Stimulated activated CD4-positive, alpha-beta T cell treated with anti-CD3 and anti-CD28 coated beads, Interleukin-15, amount 100 ng/mL, for 1 hour (primary cell): ENCODE measurements around the gene PRRG2.

ENCODE experiments used
- DNase-seq, 2 donors: peaks; one replicate each; pipeline ENCODE4 v3.0.0-alpha.2; 2020; ENCODE audit warnings: low read depth in 1 of 2, low spot score in 1 of 2

The PRRG2 gene

DNA sequence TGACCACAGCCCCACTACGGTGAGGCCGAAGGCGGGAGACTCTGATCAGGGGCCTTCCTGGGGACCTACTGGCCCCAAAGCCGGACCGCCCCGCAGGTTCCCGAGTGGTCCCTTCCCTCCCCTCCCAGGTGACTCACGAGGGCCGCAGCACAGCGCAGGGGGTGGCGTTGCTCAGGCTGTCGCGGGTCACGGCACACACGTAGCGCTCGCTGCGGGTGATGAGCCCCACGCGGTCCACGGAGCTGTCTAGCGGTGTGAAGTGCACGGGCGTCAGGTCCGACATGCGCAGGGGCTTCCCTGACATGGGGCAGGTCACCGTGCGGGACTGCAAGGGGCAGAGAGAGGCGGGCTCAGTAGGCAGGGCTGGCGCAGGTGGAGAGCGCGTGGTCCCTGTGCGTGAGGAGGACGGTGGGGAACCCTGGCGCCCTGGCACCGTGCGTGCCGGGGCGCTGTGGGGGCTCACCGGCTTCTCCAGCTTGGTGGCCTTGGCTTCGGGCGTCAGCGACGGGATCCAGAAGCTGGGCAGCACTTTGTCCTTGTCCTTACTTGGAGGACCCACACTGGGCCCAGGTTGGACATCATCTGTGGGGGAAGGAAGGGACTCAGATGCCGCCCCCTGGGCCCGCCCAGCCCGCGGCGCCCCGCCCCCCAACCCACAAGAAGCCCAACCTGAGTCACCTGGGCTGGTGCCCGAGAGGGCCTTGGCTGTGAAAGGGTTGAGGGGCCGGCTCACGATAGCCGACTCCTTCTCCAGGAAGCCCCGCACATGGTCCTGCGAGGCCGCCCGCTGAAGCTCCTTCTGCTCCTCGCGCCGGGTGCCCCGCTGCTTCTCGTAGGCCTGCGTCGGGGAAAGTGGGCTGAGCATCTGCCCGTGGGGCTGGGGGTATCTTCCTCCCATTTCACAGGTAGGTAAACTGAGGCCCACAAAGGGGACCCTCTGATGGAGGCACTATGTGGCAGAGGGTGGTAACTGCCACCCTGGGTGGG is 24.4 kb upstream of the PRRG2 start:
- no peak for DNase-seq

DNA sequence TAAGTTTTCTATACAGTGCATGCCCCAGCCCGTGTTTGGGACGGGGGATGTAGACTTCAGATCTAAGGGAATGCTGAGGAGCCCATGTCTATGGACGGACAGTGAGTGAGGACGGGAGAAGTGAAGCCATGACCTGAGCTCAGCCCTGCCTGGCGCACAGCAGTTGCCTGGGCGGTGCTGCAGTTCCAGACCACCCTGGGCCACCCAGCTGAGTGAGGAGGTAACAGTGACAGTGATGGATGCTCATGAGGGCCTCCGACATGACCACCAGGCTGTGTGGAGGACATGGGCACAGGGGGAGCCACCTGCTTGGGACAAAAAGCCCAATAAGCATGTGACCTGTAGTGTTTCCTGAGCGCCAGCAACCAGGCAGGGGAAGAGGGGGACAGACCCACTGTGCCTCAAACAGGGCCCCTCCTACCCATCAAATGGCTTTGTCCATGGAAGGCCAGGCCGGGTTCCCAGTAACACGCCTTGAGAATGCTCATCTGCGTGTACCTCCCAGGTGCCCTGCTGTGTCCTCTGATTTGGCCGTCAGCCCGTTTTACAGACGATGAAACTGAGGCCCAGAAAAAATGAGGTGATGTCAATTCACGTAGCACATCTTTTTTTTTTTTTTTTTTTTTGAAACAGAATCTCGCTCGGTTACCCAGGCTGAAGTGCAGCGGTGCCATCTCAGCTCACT is 23.3 kb upstream of the PRRG2 start:
- DNase-seq: no peak

DNA sequence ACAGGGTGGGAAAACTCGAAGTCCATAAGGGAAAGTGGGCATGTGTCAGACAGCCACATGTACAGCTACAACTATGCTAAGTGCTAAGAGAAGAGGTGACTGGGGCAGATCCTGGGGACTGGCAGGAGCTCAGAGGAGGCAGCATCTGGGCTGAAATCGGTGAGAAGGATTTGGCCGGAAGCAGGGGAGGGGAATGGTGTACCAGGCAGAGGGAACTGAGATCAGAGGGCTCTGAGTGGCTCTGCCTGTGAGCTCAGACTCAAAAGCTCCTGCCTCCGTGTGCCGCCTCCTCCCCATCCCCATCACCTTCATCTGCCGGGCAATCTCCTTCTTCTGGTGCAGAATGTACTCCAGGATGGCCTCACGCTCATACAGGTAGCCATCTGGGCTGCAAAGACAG is 22.5 kb upstream of the PRRG2 start:
- no peak for DNase-seq

DNA sequence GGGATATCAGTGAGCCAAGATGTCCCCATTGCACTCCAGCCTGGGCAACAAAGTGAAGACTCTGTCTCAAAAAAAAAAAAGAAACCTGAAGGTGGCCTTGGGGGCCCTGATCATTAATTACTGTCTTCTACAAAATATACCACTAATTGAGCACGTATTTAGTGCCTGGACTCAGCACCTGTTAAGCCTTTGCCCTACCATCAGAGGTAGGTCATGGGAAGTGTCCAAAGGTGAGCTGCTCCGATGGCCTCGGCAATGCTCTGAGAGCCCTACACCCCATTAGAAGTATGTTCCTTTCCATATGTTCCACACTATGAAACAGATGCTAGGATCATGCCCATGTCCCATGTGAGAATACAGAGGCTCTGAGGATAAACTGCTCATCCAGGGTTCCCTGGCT is 21.7 kb upstream of the PRRG2 start:
- no peak for DNase-seq

DNA sequence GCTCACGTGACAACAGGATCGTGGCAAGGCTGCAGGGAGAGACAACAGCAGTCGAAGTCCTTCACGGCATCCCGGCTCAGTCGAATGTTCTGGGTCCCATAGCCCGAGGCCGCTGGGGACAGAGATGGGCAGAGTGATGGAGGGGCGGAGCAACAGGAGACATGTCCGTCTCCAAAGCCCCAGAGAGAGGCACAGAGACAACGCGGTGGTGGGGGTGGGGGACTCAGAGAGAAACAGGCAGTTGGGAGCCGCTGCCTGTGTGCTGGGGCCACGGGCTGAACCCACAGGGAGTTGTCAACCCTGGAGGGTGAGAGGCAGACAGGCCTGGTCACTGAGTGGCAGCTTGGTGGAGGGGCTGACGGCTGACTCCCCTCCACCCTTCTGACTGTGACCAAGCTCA is 21.2 kb upstream of the PRRG2 start:
- no peak for DNase-seq

DNA sequence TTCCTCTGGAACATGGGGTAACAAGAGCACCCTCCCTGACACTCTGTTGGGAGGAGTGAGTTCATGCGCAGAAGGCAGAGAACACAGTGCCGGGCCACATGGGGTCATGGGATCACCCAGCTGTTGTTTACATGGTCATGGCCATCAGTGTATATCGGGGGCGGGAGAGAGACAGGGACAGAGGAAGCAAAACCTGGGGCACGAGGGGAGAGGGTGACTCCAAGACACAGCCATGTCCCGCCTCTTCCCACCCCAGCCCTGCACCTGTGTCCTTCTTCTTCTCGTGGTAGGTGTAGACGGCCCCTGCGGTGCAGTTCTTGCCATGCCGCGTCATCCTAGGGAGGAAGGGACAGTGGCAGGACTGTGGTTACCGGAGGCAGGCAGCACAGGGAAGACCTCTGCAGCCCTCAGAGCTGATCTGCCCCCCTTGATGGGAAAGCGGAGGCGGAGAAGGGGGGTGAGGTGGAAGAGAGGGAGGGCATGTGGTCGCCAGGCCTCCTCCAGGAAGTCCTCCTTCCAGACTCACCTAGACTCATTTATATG is 20.7 kb upstream of the PRRG2 start:
- DNase-seq: no peak

DNA sequence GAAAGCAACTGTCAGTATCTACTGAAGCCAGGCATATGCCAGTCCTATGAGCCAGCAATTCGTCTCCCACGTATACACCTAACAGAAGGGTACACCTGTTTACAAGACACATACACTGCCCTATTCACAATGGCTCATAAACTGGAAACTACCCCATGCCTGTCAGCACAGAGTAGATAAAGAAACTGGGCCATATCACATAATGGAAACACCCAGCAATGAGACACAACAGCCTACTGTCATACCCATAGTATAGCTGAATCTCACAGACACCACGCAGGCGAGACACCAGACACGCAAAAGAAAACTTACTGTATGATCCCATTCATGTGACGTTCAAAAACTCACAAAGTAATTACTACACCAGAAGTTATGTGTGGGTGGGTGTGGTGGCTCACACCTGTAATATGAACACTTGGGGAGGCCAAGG is 16.5 kb upstream of the PRRG2 start:
- DNase-seq: no peak

DNA sequence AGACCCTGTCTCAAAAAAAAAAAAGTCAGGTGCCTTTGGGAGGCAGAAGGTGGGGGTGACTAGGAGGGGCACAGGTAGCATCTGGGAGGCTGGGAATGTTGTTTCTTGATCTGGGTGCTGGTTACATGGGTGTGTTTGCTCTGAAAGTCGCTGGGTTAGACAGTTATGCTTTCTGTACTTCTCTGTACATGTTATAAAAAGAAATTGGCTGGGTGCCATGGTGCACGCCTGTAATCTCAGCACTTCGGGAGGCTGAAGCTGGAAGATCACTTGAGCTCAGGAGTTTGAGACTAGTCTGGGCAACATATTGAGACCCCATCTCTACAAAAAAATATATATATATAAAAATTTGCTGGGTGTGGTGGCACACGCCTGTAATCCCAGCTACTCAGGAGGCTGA is 15.9 kb upstream of the PRRG2 start:
- no peak for DNase-seq

DNA sequence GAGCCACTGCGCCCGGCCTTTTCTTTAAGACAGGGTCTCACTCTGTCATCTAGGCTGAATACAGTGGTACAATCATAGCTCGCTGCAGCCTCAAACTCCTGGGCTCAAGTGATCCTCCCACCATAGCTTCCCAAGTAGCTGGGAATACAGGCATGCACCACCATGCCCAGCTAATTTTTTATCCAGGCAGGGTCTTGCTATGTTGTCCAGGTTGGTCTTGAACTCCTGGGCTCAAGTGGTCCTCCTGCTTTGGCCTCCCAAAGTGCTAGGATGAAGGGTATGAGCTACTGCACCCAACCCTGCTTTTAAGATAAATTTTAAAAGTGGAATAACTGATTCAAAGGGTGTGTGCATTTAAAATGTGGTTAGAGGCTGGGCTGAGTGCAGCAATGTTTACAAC is 14.8 kb upstream of the PRRG2 start:
- no peak for DNase-seq

DNA sequence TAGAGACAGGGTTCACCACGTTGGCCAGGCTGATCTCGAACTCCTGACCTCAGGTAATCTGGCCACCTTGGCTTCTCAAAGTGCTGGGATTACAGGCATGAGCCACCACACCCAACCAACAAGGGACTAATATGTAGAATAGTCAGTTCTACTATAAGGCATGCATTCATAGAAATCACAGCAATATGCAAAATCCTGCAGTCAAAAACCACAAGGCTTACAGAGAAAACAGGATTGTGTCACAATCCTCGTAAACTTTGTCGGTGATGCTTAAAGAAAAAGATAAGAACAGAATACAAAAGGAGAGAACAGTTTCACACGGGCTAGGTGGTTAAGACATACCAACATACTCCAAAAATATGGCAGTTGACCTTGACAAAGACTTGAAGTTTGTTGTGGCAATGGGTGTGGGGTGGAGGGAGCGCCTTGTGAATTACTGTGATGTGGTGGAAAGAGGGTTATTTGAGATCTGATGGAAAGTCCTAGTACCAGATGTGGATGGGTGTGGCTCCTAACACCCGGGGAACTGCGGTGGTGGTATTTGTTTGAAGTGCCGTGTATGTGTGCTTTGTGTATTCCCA is 13.2 kb upstream of the PRRG2 start:
- DNase-seq: no peak

DNA sequence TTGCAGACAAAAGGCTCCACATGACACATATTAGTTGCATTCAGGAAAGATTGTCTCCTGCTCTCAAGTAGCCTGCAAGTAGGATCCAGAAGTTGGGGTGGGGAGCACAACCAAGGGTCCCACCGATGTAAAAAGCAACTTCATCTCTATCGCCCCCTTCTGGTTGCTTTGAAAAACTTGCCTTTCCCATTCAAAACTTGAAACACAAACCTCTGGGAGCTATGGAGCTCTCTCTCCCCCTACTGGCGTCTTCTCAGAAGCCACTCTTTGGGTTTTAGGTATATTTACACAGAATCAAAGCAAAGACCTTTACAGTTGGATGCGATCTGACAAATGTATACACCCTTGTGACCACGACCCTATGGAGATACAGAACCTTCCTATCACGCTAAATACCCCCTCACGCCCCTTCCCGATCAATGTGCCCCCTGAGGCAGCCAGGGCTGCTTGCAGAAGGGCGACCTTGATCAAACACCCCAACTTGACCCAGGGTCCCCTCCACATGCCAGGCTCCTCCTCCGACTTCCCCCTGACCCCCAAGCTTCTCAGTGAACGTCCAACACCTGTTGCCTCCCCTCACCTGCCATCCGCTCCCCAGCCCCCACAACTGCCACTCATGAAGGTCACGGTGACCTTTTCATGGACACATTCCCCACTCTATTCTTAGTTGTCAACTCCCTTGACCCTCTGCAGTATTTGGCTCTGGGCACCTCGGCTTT is 10.8 kb upstream of the PRRG2 start:
- DNase-seq: no peak

DNA sequence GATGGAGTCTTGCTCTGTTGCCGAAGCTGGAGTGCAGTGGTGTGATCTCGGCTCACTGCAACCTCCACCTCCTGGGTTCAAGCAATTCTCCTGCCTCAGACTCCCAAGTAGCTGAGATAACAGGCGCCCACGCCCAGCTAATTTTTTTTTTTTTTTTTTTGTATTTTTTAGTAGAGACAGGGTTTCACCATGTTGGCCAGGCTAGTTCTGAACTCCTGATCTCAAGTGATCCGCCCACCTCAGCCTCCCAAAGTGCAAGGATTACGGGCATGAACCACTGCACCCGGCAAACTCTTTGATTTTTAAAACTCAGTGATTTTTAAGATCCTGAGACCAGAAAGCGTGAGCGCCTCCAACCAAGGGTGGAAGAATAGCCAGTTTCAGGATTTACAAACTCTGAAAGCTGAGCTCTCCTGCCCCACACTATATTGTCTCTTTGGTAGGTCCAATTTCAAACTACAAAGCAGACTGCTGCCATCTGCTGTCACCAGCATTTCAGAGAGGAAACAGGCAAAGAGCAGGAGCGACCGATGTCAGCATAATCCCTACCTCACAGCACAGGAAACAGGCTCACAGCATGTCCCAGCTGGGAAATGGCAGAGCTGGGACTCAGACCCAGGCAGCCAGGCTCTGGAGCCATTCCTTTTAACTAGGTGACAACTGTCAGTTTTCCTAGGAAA is 10.0 kb upstream of the PRRG2 start:
- DNase-seq: no peak

DNA sequence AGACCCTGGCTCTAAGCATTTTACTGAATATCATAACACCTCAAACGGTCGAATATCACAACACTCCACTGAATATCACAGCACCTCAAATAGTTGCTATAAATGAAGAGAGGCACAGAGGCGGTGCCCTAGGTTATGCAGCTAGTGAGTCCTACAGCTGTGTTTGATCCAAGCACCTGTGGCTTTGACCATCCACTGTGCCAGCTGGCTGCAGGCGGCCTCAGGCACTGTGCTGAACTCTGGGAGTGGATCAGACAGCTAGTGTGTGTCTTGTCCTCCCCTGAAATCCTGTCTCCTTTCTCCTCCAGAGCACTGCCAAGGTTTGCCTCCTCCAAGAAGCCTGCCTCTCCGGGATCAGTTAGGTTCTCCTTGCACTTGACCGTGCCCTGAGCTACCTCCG is 8.1 kb upstream of the PRRG2 start:
- DNase-seq: no peak

DNA sequence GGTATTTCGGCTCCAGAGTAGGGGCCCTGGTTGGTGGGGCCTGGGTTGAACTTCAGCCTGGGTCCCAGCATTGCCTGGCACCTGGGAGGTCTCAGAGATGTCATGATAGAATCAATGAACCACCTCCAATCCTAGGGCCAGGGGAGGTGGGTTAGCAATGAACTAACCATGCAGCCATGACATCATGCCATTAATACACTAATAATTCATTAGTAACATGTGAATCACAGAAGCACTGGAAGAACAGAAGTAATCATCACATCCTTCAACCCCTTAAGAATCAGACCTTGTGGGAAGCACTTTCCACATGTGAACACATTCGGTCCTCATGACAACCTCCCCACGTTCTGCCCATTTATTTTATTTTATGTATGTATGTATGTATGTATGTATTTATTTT is 7.7 kb upstream of the PRRG2 start:
- DNase-seq: no peak

DNA sequence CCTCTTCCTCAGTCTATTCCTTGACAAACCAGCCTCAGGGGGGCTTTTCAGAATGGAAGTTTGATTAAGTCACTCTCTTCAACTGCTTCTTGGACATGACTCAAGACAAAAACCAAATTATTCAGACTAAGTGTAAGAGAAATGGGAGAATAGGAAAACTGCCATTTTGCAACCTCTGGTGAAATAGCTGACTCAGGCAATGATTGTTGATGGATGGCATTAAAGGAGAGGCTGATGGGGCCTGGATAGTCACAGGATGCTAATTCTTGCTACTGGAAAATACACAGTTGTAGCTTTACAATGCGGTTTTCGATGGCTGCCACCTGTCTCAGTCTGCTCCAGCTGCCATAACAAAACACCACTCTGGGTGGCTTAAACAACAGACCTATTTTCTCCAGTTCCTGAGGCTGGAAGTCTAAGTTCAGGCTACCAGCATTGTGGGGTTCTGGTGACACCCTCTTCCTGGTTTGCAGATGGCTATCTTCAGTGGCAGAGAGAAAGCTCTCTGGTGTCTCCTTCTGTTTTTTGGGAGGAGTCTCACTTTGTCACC is 6.8 kb upstream of the PRRG2 start:
- DNase-seq: no peak

DNA sequence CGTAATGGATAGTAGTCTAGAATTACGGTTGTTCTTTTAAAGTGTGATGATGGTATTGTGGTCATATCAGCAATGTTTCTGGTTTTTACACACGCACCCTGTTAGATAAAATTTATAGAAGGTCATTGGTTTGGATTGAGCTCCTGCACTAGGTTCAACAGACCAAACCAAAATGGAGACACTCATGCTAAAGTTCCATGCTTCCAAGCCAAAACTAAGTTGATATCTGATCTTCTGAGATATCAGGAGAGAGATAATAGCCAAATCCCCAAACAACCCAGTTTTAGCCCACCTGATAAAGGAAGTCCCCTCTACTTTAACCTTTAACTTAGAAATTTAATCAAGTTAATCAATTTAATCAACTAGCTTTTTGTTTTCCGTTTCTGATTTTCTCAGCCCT is 1.9 kb upstream of the PRRG2 start:
- DNase-seq: no peak

DNA sequence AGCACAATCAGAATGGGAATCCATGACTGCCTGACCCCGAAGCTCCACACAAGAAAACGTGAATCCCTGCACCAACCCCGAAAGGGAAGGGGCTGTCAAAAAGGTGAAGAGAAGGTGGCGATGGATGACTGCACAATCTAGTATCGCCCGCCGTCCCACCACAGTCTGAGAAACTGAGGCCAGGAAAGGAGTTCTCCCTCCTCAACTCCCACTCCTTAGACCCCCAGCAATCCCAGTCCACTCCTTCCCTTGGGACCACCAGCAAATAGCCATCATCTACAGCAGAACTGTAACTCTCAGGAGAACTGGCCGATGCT is 1.2 kb upstream of the PRRG2 start:
- DNase-seq: no peak

DNA sequence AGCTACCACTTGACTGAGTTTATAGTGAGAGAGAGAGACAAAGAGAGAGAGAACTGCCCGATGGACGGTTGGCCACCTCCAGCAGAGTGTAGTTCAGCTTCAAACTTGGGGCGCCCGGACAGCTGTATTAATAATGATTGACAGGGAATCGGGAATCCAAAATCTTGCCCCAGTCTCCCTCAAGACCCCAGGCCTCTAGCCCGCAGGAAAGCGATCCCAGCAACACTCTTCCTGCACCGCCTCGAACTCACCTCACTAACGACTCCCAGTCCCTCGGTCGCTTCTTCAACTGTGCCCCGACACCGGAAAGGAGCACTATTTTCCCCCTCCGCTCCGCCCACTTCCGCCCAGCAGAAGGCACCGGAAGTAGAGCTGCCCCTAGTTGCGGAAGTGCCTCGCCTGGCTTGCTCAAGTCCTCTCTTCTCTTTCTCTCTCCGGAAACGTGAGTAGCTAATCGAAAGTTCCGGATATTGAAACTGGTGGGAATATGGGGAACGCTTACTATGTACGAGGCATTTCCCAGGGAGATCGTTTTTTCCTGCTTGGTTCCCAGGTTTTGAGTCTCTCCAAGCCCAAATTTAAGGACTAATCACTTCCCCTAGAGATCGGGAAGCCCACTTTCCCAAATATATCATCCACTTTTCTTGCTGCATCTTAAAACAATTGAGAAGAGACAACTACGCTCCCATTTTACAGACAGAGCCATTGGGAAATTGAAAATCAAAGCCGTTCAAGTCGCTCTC is 681 bp upstream of the PRRG2 start, which contains the start of gene NOSIP:
Gene NOSIP, minus strand, starts transcription at position 293 of the 743 bp plus-strand sequence. CDS start 19,865 bp downstream, outside the sequence.
- DNase-seq: peak; percentile 88 to 89

DNA sequence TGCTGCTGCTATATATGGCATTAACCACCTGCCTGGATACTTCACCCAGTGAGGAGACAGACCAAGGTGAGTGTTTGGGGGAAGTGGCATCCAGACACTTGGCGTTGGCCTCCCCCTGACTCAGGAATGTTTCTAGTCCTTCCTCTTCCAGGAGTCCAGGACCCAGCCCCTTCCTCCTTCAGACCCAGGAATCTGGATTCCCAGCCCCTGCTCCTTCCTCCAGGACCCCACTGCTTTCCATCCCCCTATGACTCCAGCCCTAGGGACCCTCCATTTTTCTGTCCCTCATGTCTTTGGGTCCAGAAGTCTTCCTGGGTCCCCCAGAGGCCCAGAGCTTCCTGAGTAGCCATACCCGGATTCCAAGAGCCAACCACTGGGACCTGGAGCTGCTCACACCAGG is 2.1 kb downstream of the PRRG2 start:
- DNase-seq: no peak

DNA sequence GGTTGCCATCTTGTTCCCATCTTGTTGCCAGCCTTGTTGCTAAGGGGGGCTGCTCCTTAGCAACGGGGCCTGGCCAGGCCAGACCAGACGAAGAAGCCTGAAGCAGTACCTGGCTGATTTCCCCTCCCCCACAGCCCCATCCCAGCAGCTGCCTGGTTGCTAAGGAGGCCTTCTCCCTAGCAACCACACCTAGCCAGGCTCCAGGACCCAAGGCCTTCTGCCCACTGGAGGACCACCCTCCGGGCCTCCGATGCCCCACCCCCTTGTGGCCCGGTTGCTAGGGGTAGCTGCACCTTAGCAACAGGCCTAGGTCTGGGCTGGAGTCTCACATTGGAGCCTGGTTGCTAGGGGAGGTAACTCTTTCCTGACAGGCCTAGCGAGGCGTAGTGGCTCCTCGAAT is 3.9 kb downstream of the PRRG2 start:
- no peak for DNase-seq
